Activated CD4-positive, alpha-beta T cell treated with anti-CD3 and anti-CD28 coated beads for 1 hour (primary cell): Measurements from ENCODE around the gene TMED4.

ENCODE experiments used
- DNase-seq: peaks from one replicate; pipeline ENCODE4 v3.0.0-alpha.2; 2020

The TMED4 gene

DNA sequence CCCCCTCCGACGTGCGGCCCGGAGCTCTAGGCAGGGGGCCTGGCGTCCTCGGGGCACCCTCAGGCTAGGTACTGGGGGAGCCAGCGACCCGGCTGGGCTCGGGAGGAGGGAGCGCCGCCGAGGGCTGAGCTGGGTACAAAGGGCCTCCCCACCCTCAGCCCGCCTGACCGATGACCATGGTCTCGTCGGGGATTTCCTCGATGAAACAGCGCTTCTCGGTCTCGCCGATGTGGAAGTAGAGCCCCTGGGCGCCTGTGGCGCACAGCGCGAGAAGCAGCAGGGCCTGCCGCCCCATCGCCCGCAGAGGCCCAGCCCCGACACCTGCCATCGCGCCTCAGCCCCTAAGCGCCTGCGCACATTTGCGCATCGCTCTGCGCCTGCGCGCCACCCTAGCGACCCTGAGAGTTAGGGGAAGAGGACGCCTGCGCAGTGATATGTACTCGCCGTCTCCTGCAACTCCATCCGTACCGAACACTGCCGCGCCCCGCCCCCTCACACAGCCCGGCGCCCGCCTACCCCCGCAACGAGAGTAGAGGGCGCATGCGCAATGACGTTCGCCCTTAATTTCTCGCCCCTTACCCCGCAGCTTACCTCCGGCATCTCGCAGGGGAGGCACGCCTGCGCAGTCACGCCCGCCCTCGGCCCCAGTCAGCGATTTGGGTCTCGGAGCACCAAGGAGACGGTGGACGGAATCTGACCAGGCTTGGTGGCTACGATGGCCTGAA, at the start of gene TMED4:
Gene TMED4, minus strand, starts transcription at position 353 of the 725 bp plus-strand sequence. Its CDS starts 25 bp downstream, at position 328.
- peak; percentile 100 for DNase-seq

DNA sequence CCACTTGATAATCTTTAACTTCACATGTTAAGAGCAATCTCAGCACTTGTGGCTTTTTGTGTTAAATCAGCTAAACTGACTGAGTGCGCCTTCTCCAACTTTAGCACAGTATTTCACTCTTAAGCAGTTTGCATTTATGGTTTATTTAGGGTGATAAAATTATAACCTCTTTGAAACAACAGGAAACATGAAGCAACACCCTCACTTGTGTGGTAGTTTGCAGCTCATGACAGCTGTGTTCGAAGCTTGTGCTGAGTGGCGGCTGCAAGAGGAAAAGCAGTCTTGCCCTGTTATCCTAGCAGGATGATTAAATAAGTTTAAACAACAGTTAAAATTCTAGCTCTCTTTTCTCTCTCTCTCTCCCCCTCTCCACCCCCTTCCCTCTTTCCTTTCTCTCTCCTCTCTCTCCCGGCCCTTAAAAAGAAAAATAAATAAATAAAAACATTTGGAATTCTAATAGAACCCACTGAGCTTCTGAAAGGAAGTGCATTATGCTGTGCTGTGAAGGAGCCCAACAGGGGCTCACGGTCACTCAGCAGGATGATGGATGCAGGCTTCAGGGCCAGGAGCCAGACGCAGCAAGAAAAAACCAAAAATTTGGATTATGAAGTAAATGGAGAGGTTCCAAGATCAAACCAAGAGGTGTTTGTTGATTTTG, 49.6 kb upstream of the TMED4 start:
- no peak for DNase-seq

DNA sequence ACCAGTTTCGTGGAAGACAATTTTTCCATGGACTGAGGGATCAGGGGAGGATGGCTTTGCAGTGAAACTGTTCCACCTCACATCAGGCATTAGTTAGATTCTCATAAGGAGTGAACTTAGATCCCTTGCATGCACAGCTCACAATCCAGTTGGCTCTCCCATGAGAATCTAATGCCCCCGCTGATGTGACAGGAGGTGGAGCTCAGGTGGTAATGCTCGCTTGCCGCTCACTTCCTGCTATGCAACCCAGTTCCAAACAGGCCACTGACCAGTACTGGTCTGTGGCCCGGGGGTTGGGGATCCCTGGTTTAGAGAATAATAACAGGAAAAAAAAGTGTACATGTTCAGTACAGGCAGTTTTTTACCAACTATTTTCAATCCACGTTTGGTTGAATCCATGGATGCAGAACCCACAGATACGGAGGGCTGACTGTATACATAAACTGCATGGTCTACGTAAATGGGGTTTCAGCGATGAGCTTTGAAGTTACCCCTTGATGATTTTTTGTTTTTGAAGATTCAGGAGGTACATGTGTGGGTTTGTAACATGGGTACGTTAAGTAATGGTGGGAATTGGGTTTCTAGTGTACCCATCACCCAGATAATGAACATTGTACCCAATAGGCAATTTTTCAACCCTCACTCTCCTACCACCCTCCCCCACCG, 48.9 kb upstream of the TMED4 start:
- no peak for DNase-seq

DNA sequence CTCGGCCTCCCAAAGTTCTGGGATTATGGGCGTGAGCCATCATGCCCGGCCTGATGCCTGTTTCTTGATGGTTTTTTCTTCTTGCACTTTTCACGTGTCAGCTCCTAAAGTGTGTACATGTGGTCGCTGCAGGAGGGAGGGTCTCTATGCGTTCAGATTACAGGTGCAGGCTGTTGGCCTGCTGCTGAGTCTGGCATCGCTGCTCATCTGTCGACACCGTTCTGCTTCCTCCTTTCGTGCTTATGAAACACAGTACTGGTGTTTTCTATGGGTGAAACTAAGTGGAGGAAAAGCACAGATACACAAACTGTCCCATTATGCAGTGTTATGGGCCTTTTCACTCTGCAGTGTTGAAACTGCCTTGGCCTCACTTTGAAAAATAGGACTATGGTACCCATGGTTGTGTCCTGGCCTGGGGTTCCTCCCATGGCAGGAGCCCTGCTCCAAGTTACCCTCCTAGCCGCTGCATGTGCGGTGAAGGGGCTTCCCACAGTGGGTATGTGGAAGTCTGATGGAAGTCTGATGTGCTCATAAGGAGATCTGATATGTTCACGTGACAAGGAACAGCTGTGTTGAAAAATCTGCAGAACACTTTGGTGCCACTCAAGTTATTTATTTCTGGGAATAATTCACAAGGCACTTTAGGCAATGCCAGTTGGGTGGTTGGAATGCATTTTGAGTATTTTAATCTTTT, 47.9 kb upstream of the TMED4 start:
- no peak for DNase-seq

DNA sequence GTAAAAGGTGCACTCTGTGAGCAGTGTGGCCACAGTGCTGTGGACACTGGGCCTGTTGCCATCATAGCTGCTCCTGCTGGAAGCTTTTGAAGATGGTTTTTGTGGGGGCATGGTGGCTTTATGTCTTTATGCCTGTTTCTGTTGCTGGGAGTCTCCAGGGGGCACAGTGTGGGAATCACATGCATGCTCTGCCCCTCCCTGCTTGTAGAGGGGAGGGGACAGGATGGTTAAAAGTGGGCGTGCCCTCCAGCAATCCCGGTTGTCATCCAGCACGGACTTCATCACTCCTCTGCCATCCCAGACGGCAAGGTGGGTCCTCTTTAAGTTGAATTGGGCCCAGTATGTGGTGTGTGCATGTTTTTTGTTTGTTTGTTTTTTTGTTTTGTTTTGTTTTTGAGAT, 44.6 kb upstream of the TMED4 start:
- DNase-seq, result no peak

DNA sequence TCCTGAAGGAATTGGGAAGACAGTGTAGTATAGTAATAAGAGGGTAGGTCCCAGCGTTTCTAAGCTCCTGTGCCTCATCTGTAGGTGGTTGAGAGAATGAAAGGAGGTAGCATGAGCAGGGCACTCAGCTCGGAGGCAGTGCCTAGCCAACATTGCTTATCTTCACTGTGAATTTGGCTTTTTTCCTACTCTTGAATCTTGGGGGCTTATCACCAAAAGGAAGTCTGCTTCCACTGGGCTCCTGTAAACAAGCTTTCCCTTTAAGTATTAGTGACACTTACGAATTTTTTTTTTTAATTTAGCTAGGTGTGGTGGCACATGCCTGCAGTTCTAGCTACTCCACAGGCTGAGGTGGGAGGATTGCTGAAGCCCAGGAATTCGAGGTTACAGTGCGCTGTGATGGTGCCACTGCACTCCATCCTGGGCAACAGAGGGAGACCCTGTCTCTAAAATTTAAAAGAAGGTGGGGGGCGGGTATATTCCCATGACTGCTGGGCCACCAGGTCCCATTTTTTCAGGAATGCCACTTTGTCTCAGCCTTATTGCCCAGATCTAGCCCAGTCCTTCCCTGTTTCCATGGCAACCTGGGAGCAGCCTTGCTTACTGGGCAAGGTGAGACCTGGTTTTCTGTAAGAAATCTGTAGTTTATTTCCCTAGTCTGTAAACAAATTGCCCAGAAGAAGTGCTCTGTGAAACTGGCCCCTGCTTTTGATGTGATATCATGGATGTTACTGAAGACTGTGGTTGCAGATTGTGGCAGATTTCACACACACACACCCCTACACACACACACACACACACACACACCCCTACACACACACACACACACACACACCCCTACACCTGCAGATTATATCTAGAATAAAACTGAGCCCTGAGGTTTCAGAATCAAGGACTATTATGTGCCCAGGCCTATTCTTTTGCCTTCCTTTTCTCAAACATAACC, 43.8 kb upstream of the TMED4 start:
- DNase-seq, result no peak

DNA sequence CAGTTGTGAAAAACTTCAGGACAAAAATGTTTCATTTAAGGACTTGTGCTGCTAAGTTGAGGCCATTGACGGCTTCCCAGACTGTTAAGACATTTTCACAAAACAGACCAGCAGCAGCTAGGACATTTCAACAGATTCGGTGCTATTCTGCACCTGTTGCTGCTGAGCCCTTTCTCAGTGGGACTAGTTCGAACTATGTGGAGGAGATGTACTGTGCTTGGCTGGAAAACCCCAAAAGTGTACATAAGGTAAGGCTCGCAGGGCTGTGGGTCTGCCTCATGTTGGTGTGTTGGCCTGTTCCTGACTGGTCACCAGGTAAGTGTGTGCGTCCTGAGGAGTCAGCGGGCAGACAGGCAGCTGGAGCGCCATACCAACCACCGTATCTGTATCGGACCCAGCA, 42.3 kb upstream of the TMED4 start:
- no peak for DNase-seq

DNA sequence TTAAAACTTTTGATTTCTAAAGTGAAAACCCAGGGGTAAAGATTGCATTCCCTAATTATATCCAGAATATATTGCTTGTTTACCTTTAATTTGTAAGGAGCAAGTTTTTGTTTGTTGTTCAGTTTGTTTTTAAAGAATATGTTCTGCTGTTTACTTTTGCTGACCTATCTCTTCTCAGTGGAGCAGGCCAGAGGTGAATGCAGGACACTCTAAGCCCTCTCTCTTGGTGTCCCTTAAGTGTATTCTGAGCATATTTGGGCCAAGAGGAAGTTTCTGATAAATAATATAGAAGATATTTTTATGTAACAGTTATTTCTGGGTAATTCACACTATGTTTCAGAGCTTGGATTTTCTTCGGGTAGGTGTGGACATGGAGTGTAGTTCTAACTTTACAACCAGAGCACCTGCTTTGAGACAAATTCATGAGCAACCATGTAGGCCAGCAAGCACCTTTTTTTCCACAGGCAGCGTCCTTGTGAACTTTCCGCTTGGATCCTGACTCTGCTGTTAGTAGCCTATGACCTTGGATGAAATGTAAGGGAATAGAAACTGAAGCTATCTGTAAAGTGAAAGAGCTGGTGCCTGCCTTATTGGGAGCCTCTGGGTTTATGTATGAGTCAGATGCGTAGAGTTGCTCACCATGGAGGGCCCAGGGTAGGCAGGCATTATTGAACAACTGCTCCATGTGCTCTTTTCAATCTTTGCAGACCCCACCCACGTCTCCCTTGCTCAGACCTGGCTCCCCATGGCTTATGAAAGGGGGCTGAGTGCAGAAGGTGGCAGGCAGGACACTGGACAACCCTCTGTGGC, 40.5 kb upstream of the TMED4 start:
- DNase-seq, result no peak

DNA sequence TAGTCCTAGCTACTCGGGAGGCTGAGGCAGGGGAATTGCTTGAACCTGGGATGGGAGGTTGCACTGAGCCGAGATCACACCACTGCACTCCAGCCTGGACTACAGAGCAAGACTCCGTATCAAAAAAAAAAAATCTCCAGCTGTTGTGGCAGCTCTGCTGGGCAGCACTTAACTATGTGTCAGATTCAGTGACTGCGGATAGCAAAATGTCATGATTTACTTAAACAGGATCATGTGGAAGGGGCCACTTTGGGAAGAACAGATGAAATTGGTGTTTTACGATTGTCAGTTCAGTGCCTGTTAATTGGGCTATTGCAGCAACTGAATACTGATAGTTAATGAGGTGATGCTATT, 39.7 kb upstream of the TMED4 start:
- DNase-seq, result no peak

DNA sequence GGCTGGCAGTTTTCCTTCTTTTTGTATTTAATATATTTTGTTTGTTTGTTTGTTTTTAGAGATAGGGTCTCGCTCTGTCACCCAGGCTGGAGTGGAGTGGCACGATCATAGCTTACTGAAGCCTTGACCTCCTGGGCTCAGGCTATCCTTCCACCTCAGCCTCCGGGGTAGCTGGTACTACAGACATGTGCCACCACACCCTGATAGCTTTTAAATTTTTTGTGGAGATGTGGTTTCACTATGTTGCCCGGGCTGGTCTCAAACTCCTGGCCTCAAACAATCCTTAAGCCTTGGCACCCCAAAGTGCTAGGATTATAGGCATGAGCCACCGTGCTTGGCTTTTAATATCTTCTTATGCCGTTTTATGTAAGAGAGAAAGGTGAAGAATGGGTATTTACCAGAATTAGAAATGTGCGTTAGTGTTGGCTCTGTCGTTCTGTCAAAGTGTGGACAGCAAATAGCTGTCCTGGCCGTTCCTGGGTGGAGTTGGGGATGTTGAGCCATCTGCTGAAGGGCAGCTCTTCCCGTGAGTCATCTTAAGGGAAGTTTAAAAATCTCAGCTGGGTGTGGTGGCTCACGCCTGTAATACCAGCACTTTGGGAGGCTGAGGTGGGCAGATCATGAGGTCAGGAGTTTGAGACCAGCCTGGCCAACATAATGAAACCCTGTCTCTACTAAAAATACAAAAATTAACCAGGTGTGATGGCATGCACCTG, 39.2 kb upstream of the TMED4 start:
- DNase-seq, result no peak

DNA sequence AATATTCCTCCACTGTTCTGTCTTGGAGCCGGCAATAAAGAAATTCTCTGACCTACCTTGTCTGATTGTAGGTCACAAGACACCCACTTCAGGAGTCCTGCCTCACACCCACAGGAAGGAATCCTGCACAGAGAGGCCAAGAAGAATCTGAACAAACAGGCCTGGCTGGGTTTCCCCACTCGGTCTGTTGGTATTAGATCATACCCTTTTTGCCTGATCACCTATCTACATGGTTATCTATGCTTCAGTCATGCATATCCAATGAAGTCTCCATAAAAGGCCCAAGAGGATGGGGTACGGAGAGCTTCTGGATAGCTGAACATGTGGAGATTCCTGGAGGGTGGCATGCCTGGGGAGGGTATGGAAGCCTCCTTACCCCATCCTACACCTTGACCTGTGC, 36.7 kb upstream of the TMED4 start:
- no peak for DNase-seq

DNA sequence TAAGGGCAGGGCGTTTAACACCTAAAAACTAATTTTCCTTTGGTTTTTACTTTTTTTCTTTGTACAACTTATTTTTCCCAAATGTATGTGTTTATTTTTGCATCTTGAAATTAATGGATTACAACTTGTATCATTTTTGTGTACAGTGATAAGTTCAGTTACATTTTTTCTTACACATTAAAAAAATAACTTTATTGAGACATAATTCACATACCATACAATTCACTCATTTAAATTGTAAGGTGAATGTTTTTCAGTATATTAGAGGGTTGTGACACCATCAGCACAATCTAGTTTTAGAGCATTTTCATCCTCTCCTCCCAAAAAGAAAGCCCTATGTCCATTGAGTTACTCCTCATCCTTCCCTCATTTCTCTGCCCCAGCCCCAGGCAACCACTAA, 36.0 kb upstream of the TMED4 start:
- no peak for DNase-seq

DNA sequence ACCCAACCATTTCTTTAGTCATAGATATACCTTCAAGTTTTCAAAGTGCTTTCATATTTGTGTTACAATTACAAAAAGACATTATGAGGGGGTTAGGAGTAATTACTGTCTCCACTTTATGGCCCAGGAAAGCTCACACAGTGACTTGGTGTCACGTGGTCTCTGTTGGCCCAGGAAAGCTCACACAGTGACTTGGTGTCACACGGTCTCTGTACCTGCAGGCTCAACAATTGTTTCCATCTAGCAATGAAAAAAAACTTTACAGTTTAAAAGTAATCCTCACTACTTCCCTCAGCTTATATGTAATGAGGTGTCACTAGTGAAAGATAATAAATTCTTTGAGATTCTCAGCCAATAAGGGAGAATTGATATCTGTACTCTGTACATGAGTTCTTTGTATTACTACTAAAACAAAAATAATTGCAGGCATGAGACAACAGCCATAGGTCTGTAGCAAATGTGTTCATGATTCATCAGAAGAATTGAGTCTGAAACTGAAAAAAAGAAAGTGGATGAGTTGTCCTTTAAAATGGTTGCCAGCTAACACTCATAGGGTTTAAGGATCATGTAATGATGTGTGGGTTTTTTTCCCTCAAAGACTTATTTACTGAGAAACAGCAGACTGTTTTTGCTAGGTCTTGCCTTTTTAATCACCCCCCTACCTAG, 35.3 kb upstream of the TMED4 start:
- DNase-seq, result no peak

DNA sequence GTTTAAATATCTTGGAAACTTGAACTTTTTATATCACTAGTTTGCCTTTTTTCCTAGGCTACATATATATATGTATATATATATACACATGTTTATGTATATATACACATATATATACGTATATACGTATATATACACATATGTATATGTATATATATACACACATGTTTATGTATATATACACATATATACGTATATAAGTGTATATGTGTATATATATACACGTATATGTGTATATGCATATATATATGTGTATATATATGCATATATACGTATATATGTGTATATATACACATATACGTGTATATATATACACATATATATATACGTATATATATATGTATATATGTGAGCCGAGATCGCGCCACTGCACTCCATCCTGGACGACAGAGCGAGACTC, 34.5 kb upstream of the TMED4 start:
- no peak for DNase-seq

DNA sequence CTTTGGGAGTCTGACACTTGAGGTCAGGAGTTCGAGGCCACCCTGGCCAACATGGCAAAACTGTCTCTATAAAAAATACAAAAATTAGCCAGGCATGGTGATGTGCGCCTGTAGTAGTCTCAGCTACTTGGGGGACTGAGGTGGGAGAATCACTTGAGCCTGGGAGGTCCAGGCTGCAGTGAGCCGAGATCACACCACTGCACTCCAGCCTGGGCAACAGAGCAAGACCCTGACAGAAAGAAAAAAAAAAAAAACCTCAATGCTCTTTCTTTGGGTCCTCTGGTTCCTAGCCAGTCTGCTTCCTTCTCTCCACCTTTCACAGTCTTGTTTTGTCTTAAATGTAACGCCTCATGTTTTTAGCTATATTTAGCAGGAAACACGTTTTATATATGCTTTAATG, 33.8 kb upstream of the TMED4 start:
- DNase-seq, result no peak

DNA sequence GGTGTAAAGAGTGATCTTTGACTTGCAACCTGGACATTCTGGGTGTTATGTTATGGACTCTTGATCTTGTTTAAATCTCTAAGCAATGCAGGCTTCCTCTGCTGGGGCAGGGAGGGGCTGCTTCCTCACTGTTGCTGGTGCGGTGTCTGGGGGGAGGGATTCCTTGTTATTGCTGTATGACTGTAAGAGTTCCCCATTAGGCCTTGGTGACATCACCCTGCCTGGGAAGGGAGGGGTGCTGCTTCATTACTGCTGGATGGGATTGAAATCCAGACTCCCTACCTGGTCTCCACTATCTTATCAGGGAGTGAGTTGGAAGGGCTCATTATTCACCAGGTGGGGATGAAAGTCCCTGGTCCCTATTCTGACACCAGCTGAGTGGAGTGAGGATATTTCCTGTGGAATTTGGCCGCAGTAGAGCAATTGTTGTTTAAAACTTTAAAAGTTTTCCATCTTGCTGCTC, 33.1 kb upstream of the TMED4 start:
- no peak for DNase-seq

DNA sequence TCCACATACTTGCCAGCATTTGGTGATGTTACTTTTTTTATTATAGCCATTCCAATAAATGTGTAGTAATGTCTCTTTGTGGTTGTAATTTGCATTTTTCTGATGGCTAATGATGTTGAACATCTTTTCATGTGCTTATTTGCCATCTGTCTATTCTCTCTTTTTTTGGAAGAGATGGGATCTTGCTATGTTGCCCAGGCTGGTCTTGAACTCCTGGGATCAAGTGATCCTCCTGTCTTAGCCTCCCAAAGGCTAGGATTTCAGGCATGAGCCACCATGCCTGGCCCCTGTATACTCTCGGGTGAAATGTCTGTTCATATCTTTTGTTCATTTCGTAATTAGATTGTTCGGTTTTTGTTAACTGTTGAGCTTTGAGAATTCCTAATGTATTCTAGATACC, 27.8 kb upstream of the TMED4 start:
- DNase-seq, result no peak

DNA sequence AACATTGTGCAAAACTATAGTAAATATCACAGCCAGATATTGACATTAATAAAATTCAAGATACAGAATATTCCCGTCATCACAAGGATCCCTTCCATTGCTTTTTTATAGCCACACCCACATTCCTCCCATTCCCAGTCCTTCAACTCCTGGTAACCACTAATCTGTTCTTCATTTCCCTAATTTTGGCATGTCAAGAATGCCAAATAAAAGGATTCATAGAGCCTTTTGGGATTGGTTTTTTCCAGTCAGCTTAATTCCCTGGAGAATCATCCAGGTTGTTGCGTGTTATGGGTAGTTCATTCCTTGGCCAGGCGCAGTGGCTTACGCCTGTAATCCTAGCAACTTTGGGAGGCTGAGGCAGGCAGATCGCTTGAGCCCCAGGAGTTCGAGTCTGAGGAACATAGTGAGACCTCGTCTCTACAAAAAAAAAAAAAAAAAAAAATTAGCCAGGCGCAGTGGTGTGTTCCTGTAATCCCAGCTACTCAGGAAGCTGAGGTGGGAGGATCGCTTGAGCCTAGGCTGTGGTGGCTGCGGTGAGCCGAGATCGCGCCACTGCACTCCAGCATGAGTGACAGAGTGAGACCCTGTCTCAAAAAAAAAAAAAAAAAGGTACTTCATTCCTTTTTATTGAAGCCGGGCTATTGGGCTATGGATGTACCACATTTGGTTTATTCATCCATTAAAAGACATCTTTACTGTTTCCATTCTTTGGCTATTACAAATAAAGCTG, 27.1 kb upstream of the TMED4 start:
- no peak for DNase-seq
